Activated CD8-positive, alpha-beta memory T cell treated with anti-CD3 and anti-CD28 coated beads, Interleukin-2, amount 10 ng/mL, durations not matched to agents 7 days and 5 days (primary cell): Measurements from ENCODE around the gene KCNK18. TPM values are rescaled to one million over a fixed set of nuclear protein-coding genes. Genes with fewer than 3 reads are reported as not detected.
"Not testable (repeated sequence)": the region's sequence is repeated elsewhere in the genome, so short reads cannot be mapped to it uniquely, and the experiment has no call there.

Source experiments
- ATAC-seq: fragments of 150-1000 bp; cut with Tn5 transposase; one replicate; pipeline ENCODE4 v1.10.0; 2021; ENCODE audit warnings: moderate library complexity
- CTCF ChIA-PET: fragments of 350-600 bp; sonication (Branson Sonifier 250); formaldehyde crosslinking; loops from one replicate; lab custom pipeline; 2021; ENCODE audit warnings: antibody characterized with exemption; lab: Charles Lee
- DNase-seq: peaks from one replicate; pipeline ENCODE4 v3.0.0-alpha.2; 2020
- H3K27ac Mint-ChIP-seq: one replicate; pipeline ENCODE4 v1.8.0; 2021; ENCODE audit warnings: mild to moderate bottlenecking, mixed read lengths
- H3K27me3 Mint-ChIP-seq: one replicate; pipeline ENCODE4 v1.8.0; 2021; ENCODE audit warnings: mixed read lengths
- H3K36me3 Mint-ChIP-seq: one replicate; pipeline ENCODE4 v1.8.0; 2021; ENCODE audit warnings: mild to moderate bottlenecking, mixed read lengths
- H3K4me1 Mint-ChIP-seq: one replicate; pipeline ENCODE4 v1.8.0; 2021; ENCODE audit warnings: mixed read lengths
- H3K4me3 Mint-ChIP-seq: one replicate; pipeline ENCODE4 v1.8.0; 2021; ENCODE audit warnings: mild to moderate bottlenecking, moderate library complexity, mixed read lengths
- H3K9me3 Mint-ChIP-seq: one replicate; pipeline ENCODE4 v1.8.0; 2022; ENCODE audit warnings: low read depth, mixed read lengths
- total RNA-seq, 2 experiments: library from RNA; stranded (reverse); gene quantifications; one replicate each; pipeline ENCODE4 v1.2.3, GENCODE V29; 2021

The KCNK18 gene
- total RNA-seq, 2 experiments from 2014 or later: not detected

DNA sequence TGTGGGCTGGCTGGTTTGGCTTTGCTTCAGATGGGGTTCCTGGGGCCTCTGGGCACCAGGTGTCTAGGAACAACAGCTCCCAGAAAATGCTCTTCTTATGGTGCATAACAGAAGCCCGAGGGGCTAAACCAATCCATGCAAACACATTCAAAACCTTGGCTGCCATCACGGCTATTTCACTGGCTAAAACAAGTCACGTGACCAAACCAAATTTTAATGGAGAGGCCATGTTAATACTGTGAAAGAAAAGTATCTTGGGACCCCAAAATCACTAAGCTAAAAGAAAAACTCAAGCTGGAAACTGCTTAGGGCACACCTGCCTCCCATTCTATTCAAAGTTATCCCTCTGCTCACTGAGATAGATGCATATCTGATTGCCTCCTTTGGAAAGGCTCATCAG is 19.1 kb upstream of the KCNK18 start:
- peaks cover 17% of the 10 kb centered on the region for H3K4me1 Mint-ChIP-seq
- CTCF ChIA-PET: interaction anchor here (1.8 kb wide), 1 partner anchor 381 kb away, joined by 7 read pairs; no protein-coding TSS in a partner anchor

DNA sequence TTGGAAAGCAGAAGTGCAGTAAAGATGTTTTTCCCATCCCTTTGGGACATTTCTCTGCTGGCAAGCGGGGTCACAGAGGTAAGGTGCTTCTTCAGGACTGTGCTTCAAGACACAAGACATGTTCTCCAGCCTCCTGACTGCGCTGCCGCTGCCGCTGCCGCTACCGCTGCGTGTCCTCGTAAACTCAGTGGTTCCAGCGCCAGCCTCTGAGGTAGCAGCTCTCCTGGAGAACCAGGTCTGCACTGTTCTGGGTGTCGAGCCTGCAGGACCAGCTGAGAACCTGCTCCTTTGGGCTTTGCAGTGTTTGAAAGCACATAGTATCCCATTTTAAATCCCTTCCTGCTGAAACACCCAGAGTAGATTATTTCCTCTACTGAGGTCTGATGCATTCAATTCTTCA is 13.0 kb upstream of the KCNK18 start:
- no peak overlapping the region for H3K27ac Mint-ChIP-seq
- CTCF ChIA-PET: interaction anchor here (1.5 kb wide), 1 partner anchor 17 kb away, joined by 4 read pairs; no protein-coding TSS in a partner anchor

More for the DNA sequence above, 19.1 kb upstream of the KCNK18 start:
- Mint-ChIP-seq H3K4me3 (no peak overlapping the region), H3K27ac (no peak overlapping the region), H3K36me3 (no peaks in the 10 kb centered on the region), H3K27me3 (peaks cover 30% of the 10 kb centered on the region), H3K9me3 (no peaks in the 10 kb centered on the region)
- ATAC-seq: no peak
- DNase-seq: no peak

GRCh38 chr10:117184821-117185220 is 12.5 kb upstream of the KCNK18 start:
- DNase-seq (no peak), ATAC-seq (no peak)
- no peaks in the 10 kb centered on the region for H3K36me3 Mint-ChIP-seq
- H3K27ac Mint-ChIP-seq: no peak overlapping the region
- H3K9me3 Mint-ChIP-seq: no peaks in the 10 kb centered on the region
- CTCF ChIA-PET: interaction anchor here (1.5 kb wide), 1 partner anchor 17 kb away, joined by 4 read pairs; no protein-coding TSS in a partner anchor
- peaks cover 21% of the 10 kb centered on the region for H3K27me3 Mint-ChIP-seq
- H3K4me3 Mint-ChIP-seq: no peak overlapping the region
- H3K4me1 Mint-ChIP-seq: no peaks in the 10 kb centered on the region

More for the DNA sequence above, 13.0 kb upstream of the KCNK18 start:
- Mint-ChIP-seq H3K4me1 (no peaks in the 10 kb centered on the region), H3K4me3 (no peak overlapping the region), H3K27me3 (peaks cover 21% of the 10 kb centered on the region), H3K36me3 (no peaks in the 10 kb centered on the region), H3K9me3 (no peaks in the 10 kb centered on the region)
- DNase-seq (no peak), ATAC-seq (no peak)

- CTCF ChIA-PET: interaction anchor here (0.9 to 1.6 kb wide), 2 partner anchors 31 to 389 kb away, joined by 3 read pairs; no protein-coding TSS in a partner anchor
- not testable (repeated sequence) for H3K4me3 Mint-ChIP-seq, H3K9me3 Mint-ChIP-seq, H3K4me1 Mint-ChIP-seq, H3K36me3 Mint-ChIP-seq, H3K27ac Mint-ChIP-seq, ATAC-seq, DNase-seq
- H3K27me3 Mint-ChIP-seq: peaks cover 11% of the 10 kb centered on the region
Measured at GRCh38 chr10:117185817-117186216, 11.5 kb upstream of the KCNK18 start.

DNA sequence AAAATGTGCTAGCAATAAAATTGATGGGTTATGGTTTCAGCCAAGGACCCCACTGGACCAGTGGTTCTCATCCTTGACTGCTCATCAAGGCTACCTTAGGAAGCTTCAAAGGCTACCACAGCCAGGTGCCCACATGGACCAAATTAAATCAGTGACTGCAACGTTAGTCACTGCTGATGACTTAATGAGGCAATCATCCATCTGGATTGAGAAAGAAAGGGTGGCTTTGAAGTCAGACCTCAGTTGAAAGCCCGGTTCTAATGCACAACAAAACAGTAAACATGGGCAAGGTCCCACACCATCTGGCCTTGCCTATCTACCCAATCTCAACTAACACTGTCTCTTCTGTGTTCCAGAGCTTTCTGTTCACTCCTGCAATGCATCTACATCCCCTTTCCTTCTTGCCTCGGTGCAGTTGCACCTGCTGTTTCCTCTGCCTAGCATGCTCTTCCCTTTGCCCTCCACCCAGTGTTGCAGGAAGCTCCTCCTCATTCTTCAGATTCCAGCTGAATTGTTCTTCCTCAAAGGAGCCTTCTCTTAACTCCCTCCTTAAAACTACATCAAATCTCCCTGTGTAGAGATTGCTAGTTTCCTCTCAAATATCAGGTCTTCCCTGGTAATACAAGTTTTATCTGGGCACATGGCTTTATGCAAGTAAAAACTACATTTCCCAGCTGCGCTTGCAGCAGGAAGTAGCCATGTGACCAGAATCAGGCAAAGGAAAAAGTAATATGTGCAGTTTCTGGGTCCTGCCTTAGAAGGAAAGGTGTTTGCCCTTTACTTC is 10.3 kb upstream of the KCNK18 start:
- Mint-ChIP-seq H3K36me3 (no peaks in the 10 kb centered on the region), H3K27ac (no peak overlapping the region), H3K9me3 (no peaks in the 10 kb centered on the region), H3K4me1 (no peaks in the 10 kb centered on the region), H3K4me3 (no peak overlapping the region), H3K27me3 (peaks cover 9% of the 10 kb centered on the region)
- ATAC-seq: no peak
- no peak for DNase-seq
- CTCF ChIA-PET: interaction anchor here (0.7 to 1.6 kb wide), 5 partner anchors 12 to 390 kb away, joined by 3 read pairs; no protein-coding TSS in a partner anchor

DNA sequence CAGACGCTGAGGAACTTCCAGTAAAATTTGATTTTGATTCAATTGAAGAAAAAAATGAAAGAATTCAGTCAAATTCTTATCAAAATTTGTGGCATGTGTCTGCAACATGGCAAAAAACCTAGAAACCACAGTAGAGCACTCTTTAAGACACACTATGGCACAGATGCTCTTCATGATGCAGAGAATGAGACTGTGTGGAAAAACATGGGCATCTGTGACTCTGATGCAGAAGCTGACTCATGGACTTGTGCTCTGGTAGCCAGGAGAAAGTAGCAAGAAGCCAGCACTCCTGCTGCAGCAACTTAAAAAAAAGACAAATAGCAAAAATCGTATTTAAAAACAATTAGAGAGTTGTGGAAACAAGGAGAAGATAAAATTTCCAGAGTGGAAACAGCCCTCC is 8.9 kb upstream of the KCNK18 start:
- Mint-ChIP-seq H3K36me3 (no peaks in the 10 kb centered on the region), H3K4me3 (no peak overlapping the region), H3K27ac (no peak overlapping the region), H3K9me3 (no peaks in the 10 kb centered on the region), H3K27me3 (peaks cover 6% of the 10 kb centered on the region), H3K4me1 (no peaks in the 10 kb centered on the region)
- ATAC-seq (no peak), DNase-seq (no peak)
- CTCF ChIA-PET: no interaction called here

DNA sequence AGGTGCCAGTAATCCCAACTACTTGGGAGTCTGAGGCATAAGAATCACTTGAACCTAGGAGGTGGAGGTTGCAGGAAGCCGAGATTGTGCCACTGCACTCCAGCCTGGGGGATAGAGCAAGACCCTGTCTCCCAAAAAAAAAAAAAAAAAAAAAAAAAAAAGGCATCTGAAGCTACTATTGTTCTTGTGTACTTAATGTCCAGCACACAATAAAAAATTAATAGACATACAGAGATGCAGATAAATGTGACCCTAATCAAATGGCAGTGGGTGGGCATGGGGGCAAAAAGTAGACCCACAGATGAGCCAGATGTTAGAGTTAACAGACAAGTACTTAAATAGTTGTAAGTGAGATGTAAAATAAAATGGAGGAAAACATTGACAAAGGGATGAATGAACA is 7.7 kb upstream of the KCNK18 start:
- Mint-ChIP-seq H3K36me3 (no peaks in the 10 kb centered on the region), H3K27me3 (peaks cover under 1% of the 10 kb centered on the region), H3K4me3 (no peak overlapping the region), H3K27ac (no peak overlapping the region), H3K4me1 (no peaks in the 10 kb centered on the region), H3K9me3 (peaks cover 2% of the 10 kb centered on the region)
- ATAC-seq (no peak), DNase-seq (no peak)
- CTCF ChIA-PET: no interaction called here

- H3K4me1 Mint-ChIP-seq: no peaks in the 10 kb centered on the region
- H3K9me3 Mint-ChIP-seq: peaks cover 2% of the 10 kb centered on the region
- H3K4me3 Mint-ChIP-seq: no peak overlapping the region
- H3K36me3 Mint-ChIP-seq: no peaks in the 10 kb centered on the region
- ATAC-seq: no peak
- no peak for DNase-seq
- CTCF ChIA-PET: interaction anchor here (1.3 kb wide), 1 partner anchor 19 kb away, joined by 4 read pairs; no protein-coding TSS in a partner anchor
- H3K27me3 Mint-ChIP-seq: no peaks in the 10 kb centered on the region
- no peak overlapping the region for H3K27ac Mint-ChIP-seq
Measured at GRCh38 chr10:117198088-117198487, 799 bp downstream of the KCNK18 start.

DNA sequence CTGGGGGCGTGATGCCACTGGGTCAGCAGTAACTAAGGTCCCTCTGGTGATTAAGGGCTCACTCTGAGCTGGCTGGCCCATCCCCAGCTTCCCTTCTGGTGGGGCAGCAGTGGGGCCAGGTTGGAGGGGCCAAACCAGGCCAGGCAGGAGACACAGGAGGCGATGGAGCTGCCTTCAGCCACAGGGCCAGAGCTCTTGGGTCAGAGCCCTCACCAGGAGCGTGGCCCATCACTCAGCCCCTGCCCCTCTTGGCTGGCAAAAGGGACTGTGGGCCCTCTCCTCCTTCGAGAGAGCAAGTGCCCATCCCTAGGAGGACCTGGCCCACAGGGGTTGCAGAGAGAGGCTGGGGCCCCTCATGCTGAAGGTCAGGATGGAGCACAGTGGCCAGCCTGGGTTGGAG is 4.5 kb downstream of the KCNK18 start:
- CTCF ChIA-PET: no interaction called here
- no peaks in the 10 kb centered on the region for H3K9me3 Mint-ChIP-seq
- no peak for ATAC-seq

GRCh38 chr10:117204316-117204715 is 7.0 kb downstream of the KCNK18 start:
- Mint-ChIP-seq H3K9me3 (no peaks in the 10 kb centered on the region), H3K27me3 (no peaks in the 10 kb centered on the region), H3K4me3 (no peak overlapping the region), H3K27ac (no peak overlapping the region), H3K4me1 (no peaks in the 10 kb centered on the region), H3K36me3 (no peaks in the 10 kb centered on the region)
- no peak for ATAC-seq
- DNase-seq: no peak
- CTCF ChIA-PET: no interaction called here

More for the DNA sequence above, 4.5 kb downstream of the KCNK18 start:
- no peak overlapping the region for H3K27ac Mint-ChIP-seq
- DNase-seq: no peak
- H3K36me3 Mint-ChIP-seq: no peaks in the 10 kb centered on the region
- no peaks in the 10 kb centered on the region for H3K4me1 Mint-ChIP-seq
- H3K27me3 Mint-ChIP-seq: no peaks in the 10 kb centered on the region
- no peak overlapping the region for H3K4me3 Mint-ChIP-seq

- H3K9me3 Mint-ChIP-seq: peaks cover 2% of the 10 kb centered on the region
- H3K27ac Mint-ChIP-seq: no peak overlapping the region
- DNase-seq: no peak
- H3K4me3 Mint-ChIP-seq: no peak overlapping the region
- H3K4me1 Mint-ChIP-seq: peaks cover 1% of the 10 kb centered on the region
- peaks cover 43% of the 10 kb centered on the region for H3K27me3 Mint-ChIP-seq
- CTCF ChIA-PET: interaction anchor here (1.6 kb wide), 1 partner anchor 108 kb away, joined by 4 read pairs; no protein-coding TSS in a partner anchor
- H3K36me3 Mint-ChIP-seq: no peaks in the 10 kb centered on the region
- no peak for ATAC-seq
Measured at GRCh38 chr10:117212176-117212575, 14.9 kb downstream of the KCNK18 start.

DNA sequence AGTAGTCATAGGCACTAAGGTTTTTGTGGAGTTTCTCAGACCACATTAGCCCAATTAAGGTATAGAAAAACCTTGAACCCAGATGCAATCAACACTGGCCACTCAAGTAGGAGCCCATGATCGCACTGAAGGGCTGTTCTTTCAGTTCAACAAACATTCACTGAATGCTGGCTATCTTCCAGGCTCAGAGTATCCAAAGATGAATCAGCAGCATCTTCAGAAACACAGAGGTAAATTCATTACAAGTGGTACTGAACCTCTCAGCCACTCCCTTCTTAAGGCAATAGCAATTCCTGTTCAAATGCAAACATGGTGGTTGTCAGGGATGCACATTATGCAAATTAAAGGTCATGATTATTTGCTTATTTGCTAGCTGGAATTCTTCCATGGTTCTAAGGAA is 17.1 kb downstream of the KCNK18 start:
- CTCF ChIA-PET: interaction anchor here (0.6 kb wide), 1 partner anchor 105 kb away, joined by 3 read pairs; no protein-coding TSS in a partner anchor
- no peak for ATAC-seq
- Mint-ChIP-seq H3K27ac (no peak overlapping the region), H3K9me3 (peaks cover 2% of the 10 kb centered on the region), H3K4me3 (no peak overlapping the region), H3K4me1 (peaks cover 7% of the 10 kb centered on the region), H3K36me3 (no peaks in the 10 kb centered on the region), H3K27me3 (peaks cover 48% of the 10 kb centered on the region)
- DNase-seq: no peak

DNA sequence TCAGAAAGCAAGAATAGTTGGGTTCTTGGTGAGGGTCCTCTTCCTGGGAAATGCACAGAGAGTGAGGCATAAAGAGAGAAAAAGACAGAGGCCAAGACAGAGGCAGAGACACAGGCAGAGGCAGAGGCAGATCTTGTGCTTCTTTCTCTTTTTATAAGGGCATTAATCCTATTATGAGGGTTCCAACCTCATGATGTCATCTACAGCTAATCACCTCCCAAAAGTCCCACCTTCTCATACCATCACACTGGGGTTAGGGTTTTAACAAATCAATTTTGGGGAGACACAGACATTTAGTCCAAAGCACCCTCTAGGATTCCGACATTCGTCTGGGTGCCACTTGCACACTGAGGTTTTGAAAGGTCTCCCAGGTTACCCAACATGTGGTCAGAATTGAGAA is 17.8 kb downstream of the KCNK18 start:
- no peaks in the 10 kb centered on the region for H3K36me3 Mint-ChIP-seq
- peaks cover 46% of the 10 kb centered on the region for H3K27me3 Mint-ChIP-seq
- H3K27ac Mint-ChIP-seq: no peak overlapping the region
- ATAC-seq: no peak
- peaks cover 7% of the 10 kb centered on the region for H3K4me1 Mint-ChIP-seq
- CTCF ChIA-PET: interaction anchor here (1.9 to 4.3 kb wide), 2 partner anchors 30 to 103 kb away, joined by 5 to 126 read pairs; no protein-coding TSS in a partner anchor
- peaks cover 2% of the 10 kb centered on the region for H3K9me3 Mint-ChIP-seq
- H3K4me3 Mint-ChIP-seq: no peak overlapping the region
- DNase-seq: no peak
